NCI-H774 (cell line): ENCODE data around the gene B3GAT3.
A peak's percentile ranks its signal among the peaks of the same experiment; 100 is the strongest.
"Not testable (repeated sequence)": the region's sequence is repeated elsewhere in the genome, so short reads cannot be mapped to it uniquely, and the experiment has no call there.

Source experiments
- DNase-seq: peaks from one replicate; lab custom pipeline; 2025; lab: John Stamatoyannopoulos, UW

B3GAT3 gene

GRCh38 chr11:62603776-62604299 lies 17.9 kb downstream of the B3GAT3 start:
- DNase-seq = no peak

DNA sequence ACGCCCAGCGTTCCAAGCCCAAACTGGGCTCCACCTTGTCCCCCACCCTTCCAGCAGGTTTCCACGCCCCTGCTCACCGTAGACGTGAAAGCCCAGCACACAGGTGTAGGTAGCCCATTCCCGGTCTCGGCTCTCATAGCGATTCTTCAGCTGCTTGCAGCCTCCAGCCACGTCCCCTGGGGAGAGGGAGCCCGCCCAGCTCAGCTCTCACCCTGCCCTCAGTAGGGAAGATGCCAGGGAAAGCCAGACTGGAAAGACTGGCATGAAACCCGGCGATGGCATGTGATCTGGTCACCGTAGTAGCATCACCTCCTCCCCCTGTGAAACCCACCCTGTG lies 18.7 kb downstream of the B3GAT3 start:
- no peak for DNase-seq

DNA sequence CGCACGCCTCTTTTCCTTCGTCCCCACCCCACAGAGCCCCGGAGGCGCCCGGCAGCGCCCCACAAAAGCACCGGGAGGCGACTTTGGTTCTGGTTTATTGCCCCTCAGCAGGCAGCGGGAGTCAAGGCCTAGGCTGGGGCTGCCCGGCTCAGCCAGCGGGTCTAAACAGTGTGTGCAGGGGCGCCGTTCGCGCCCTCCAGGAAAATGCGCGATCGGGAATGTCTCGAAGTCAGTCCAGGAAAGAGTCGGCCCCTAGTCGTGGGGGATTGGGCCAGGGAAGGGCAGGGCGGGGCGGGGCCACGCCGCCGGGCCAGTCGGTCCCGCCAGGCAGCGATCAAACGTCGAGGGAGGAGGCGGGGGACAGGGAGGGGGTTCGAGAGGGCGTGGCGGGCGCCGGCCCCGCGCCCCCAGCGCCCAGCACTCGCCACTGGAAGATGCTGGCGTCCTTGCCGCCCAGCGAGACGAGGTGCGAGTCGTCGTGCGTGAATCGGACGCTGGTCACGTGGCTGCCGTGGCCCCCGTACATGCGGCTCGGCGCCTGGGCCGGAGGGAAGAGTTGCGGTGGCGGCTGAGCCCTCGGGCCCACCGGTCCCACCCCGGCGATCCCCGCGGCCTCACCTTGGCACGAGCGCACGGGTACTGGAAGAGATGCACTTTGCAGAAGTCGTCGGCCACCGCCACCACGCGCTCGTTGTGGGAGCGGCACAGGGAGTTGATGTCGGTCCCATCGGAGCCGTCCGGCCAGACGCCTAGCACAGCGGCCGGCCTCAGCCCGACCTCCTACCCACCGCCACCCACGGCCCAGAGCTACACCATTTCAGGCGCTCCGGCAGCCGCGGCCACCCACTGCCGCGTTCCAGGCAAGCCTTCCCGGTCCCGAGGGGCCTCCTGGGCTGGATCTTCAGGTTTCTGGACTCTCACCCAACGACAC lies 19.4 kb downstream of the B3GAT3 start:
- peak; percentile 84 for DNase-seq

- DNase-seq = peak; percentile 99
Observed at GRCh38 chr11:62601372-62602140, 20.2 kb downstream of the B3GAT3 start, which contains the start of gene MTA2. Gene MTA2 (minus strand): TSS chr11:62601865. CDS start chr11:62601450, 415 bp downstream.

DNA sequence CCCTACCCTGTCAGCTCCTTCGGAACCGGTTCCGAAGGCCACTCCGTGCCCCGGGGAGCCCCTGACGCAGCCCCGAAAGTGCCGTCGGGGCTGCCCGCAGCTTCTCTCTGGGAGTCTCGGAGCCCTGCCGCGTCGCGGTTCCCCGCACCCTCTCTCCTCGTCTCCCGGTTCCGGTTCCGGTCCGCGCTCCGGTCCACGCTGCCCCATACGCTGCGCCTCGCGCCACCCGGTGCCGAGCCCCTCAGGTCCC lies 20.7 kb downstream of the B3GAT3 start:
- peak; percentile 33 for DNase-seq

GRCh38 chr11:62600367-62601121 lies 21.2 kb downstream of the B3GAT3 start:
- no peak for DNase-seq

- no peak for DNase-seq
Observed at GRCh38 chr11:62599901-62600300, 21.9 kb downstream of the B3GAT3 start.

GRCh38 chr11:62599069-62599696 lies 22.6 kb downstream of the B3GAT3 start:
- DNase-seq = peak; percentile 90

DNA sequence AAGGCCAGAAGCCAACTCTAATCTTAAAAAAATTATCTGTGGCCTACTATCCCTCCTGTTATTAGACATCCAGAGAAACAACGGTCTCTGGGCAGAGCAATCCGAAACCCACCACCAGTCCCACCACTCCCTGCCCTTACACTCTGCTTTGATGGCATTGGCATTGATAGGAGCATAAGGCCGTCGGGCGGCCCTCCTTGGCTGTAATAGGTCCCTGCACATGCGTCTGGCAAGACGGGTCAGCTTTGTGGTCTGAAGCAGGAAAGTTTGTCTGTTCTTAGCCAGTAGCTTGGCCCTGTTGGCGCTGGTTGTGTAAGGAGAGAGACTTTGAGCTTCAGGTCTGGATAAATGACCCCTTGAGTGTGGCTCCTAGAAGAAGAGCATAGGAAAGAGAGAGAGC lies 26.7 kb downstream of the B3GAT3 start:
- DNase-seq = no peak

- peak; percentile 38 for DNase-seq
Observed at GRCh38 chr11:62593434-62594044, 28.2 kb downstream of the B3GAT3 start.

GRCh38 chr11:62592989-62593421 lies 28.8 kb downstream of the B3GAT3 start:
- DNase-seq = no peak

DNA sequence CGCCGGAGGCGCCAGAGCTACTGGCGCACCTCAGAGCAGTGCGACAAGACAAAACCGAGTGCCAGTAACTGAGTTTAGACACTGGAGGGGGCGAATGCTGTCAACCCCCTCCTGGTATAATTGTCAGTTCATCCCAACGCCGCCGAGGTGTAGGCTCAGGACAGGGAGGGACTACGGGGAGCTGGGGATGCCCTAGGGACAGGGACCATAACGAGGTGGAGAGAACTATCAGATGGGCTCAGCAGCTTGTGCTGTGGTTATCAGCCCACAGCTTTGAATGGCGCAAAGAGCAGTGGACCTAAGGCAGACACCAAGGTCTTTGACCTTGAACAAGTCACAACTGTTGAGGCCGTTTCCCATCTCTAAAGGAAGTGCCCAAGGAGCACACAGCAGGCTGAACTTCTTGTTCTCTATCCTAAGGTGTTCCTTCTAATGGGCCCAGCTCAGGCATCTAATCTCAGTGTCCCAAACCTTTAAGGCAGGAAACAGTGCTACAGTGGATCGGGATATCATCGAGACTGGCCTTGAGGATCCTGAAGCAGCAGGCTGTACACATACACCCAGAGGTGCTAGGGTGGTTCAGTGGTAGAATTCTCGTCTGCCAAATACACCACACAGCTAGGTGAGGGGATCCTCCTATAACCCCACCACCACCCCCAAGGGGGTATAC lies 29.5 kb downstream of the B3GAT3 start:
- DNase-seq = no peak

GRCh38 chr11:62591448-62592145 lies 30.2 kb downstream of the B3GAT3 start, which contains the start of gene TUT1:
Gene TUT1 (minus strand): TSS chr11:62591523. CDS start chr11:62591485, 38 bp downstream.
- peak; percentile 99 for DNase-seq

- no peak for DNase-seq
Observed at GRCh38 chr11:62588966-62589637, 32.7 kb downstream of the B3GAT3 start.

- DNase-seq = not testable (repeated sequence)
Observed at GRCh38 chr11:62585356-62585755, 36.4 kb downstream of the B3GAT3 start.

GRCh38 chr11:62581735-62582134 lies 40.1 kb downstream of the B3GAT3 start:
- DNase-seq = not testable (repeated sequence)

DNA sequence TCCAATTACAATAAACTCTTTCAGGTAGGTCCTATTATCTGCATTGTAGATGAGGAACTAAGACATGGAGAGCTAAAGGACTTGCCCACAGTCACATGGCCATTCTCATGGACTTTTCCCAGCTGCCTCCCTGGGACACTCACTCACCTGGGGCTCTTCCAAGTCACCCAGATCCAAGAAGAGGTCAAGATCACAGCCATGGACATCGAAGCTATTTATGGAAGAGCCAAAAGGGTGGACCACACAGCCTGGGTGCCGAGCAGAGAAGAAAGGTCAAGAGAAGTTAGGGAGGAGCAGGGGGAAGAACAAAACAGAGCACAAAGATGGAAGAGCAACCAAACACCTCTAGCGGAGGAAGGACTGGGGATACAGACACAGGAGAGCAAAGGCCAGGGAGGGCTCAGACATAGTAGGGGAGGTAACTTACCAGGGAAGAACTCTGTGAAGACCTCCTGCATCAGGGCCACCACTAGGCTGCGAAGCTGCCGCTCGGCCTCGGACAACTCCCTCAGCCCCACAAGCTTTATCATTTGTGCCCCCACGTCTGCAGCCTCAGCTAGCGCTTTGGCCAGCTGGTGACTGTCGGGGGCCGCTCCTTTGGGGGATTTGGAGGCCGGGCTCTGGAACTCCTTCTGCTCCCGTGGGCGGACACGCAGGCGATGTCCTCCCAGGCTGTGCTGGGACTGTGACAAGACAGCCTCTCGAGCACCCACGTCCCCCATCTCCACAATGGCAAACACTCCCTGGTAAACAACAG lies 40.6 kb downstream of the B3GAT3 start:
- DNase-seq = no peak

GRCh38 chr11:62579252-62579651 lies 42.5 kb downstream of the B3GAT3 start:
- no peak for DNase-seq

- DNase-seq = no peak
Observed at GRCh38 chr11:62578541-62578940, 43.2 kb downstream of the B3GAT3 start.
